Activated CD4-positive, alpha-beta T cell treated with anti-CD3 and anti-CD28 coated beads, Interleukin-2, Interleukin-6, amounts not matched to agents 100 ng/mL and 50 ng/mL, durations not matched to agents 16 hours and 8 hours (primary cell): ENCODE measurements around the gene RND2.

ENCODE experiments used
- DNase-seq: peaks from one replicate; pipeline ENCODE4 v3.0.0-alpha.2; 2020

RND2 gene

GRCh38 chr17:43006639-43007551 is 18.1 kb upstream of the RND2 start, which contains the start of gene IFI35:
Gene IFI35 (plus strand): TSS chr17:43006784. CDS start chr17:43006948, 164 bp downstream.
- DNase-seq = peak; percentile 91

- DNase-seq = no peak
Observed at GRCh38 chr17:43010667-43011308, 14.2 kb upstream of the RND2 start.

GRCh38 chr17:43011728-43012472 is 13.1 kb upstream of the RND2 start:
- DNase-seq = no peak

GRCh38 chr17:43013296-43013695 is 11.7 kb upstream of the RND2 start:
- DNase-seq = no peak

GRCh38 chr17:43014020-43014648 is 10.9 kb upstream of the RND2 start:
- no peak for DNase-seq

- no peak for DNase-seq
Observed at GRCh38 chr17:43014649-43015542, 10.1 kb upstream of the RND2 start.

- no peak for DNase-seq
Observed at GRCh38 chr17:43015579-43015978, 9.5 kb upstream of the RND2 start.

- DNase-seq = no peak
Observed at GRCh38 chr17:43016216-43016615, 8.8 kb upstream of the RND2 start.

GRCh38 chr17:43018008-43018853 is 6.8 kb upstream of the RND2 start:
- DNase-seq = no peak

GRCh38 chr17:43018932-43019331 is 6.1 kb upstream of the RND2 start:
- DNase-seq = no peak

GRCh38 chr17:43019418-43019817 is 5.6 kb upstream of the RND2 start:
- DNase-seq = no peak

GRCh38 chr17:43020030-43020621 is 4.9 kb upstream of the RND2 start:
- no peak for DNase-seq

GRCh38 chr17:43020789-43021740 is 4.0 kb upstream of the RND2 start:
- DNase-seq = peak; percentile 27

- peak; percentile 67 for DNase-seq
Observed at GRCh38 chr17:43021741-43022512, 3.1 kb upstream of the RND2 start, which contains the start of gene VAT1. Gene VAT1 (minus strand): TSS chr17:43022385. CDS start chr17:43022322, 63 bp downstream.

GRCh38 chr17:43025290-43025657 is 243 bp downstream of the RND2 start:
- DNase-seq = no peak

- no peak for DNase-seq
Observed at GRCh38 chr17:43025766-43026537, 921 bp downstream of the RND2 start.

GRCh38 chr17:43026595-43026994 is 1.6 kb downstream of the RND2 start:
- DNase-seq = no peak
